MCF 10A (cell line): Measurements from ENCODE around the gene ADTRP. TPM values are rescaled to one million over a fixed set of nuclear protein-coding genes. Genes with fewer than 3 reads are reported as not detected.

Source experiments
- BruUV-seq: library from RNA; stranded (reverse); fragments of 400-500 nt; replicated peaks from 2 replicates; lab custom pipeline; 2021; lab: Mats Ljungman, UMichigan
- CTCF ChIA-PET: fragments of 300-600 bp; sonication (Branson Sonifier 250); formaldehyde crosslinking; extraction: SDS; loops from one replicate; lab custom pipeline; 2021; ENCODE audit warnings: antibody characterized with exemption, inconsistent platforms; lab: Yijun Ruan, JAX
- POLR2A ChIA-PET: fragments of 300-600, 350-650 bp; sonication (Branson Sonifier 250); formaldehyde crosslinking; extraction: SDS; loops from one replicate; lab custom pipeline; 2020; ENCODE audit warnings: antibody characterized with exemption, inconsistent platforms; lab: Yijun Ruan, JAX
- DNase-seq: peaks from one replicate; pipeline ENCODE4 v3.0.0-alpha.2; 2018; ENCODE audit not compliant: unreplicated experiment
- H3K27ac Mint-ChIP-seq: one replicate; pipeline ENCODE4 v1.8.0; 2022; ENCODE audit warnings: mild to moderate bottlenecking, low read depth, mixed read lengths; ENCODE audit not compliant: unreplicated experiment
- H3K27me3 Mint-ChIP-seq: one replicate; pipeline ENCODE4 v1.8.0; 2022; ENCODE audit warnings: mixed read lengths; ENCODE audit not compliant: insufficient read depth, unreplicated experiment
- H3K36me3 Mint-ChIP-seq: one replicate; pipeline ENCODE4 v1.8.0; 2022; ENCODE audit warnings: mild to moderate bottlenecking, moderate library complexity, mixed read lengths; ENCODE audit not compliant: insufficient read depth, unreplicated experiment
- H3K4me1 Mint-ChIP-seq: one replicate; pipeline ENCODE4 v1.8.0; 2022; ENCODE audit warnings: mixed read lengths; ENCODE audit not compliant: insufficient read depth, unreplicated experiment
- H3K4me3 Mint-ChIP-seq: one replicate; pipeline ENCODE4 v1.8.0; 2022; ENCODE audit warnings: mild to moderate bottlenecking, moderate library complexity, mixed read lengths; ENCODE audit not compliant: unreplicated experiment
- H3K9me3 Mint-ChIP-seq: one replicate; pipeline ENCODE4 v1.8.0; 2022; ENCODE audit warnings: mixed read lengths; ENCODE audit not compliant: unreplicated experiment
- CTCF ChIP-seq: fragments of 200-600 bp; IDR thresholded peaks from one replicate; pipeline ENCODE4 v1.8.0; 2022; ENCODE audit warnings: antibody characterized with exemption, mild to moderate bottlenecking; ENCODE audit not compliant: unreplicated experiment
- intact Hi-C: fragments of 100-400 bp; cut with micrococcal nuclease; formaldehyde crosslinking; loops from 2 replicates; pipeline ENCODE4 v1.14.1; 2022
- total RNA-seq: library from RNA; stranded (reverse); gene quantifications from 2 replicates; pipeline ENCODE4 v1.2.3, GENCODE V29; 2022

Gene ADTRP
- total RNA-seq, 1 experiment from 2014 or later: 14.8 TPM

- CTCF ChIA-PET: interaction anchor here (0.6 to 1.5 kb wide), 6 partner anchors 14 to 278 kb away, joined by 3 to 8 read pairs (median 4); no protein-coding TSS in a partner anchor
- TSS peak; percentile 75 for BruUV-seq
- DNase-seq: peak; percentile 61
- Mint-ChIP-seq H3K4me1 (peaks cover 53% of the 10 kb centered on the region), H3K36me3 (no peaks in the 10 kb centered on the region), H3K4me3 (peak overlapping the region; percentile 69), H3K9me3 (no peaks in the 10 kb centered on the region), H3K27ac (peak overlapping the region; percentile 96), H3K27me3 (no peaks in the 10 kb centered on the region)
- POLR2A ChIA-PET: interaction anchor here (0.6 to 10.4 kb wide), 34 partner anchors 9 to 1843 kb away, joined by 3 to 248 read pairs (median 5); partner anchors contain the start of genes EDN1, HIVEP1 and NOL7
- TF ChIP-seq CTCF: no peak
- intact Hi-C loops: loop anchor here (5.0 kb wide), 2 partner anchors 114 to 516 kb away; no protein-coding TSS in a partner anchor
Measured at GRCh38 chr6:11771473-11772048, 7.0 kb downstream of the ADTRP start.

DNA sequence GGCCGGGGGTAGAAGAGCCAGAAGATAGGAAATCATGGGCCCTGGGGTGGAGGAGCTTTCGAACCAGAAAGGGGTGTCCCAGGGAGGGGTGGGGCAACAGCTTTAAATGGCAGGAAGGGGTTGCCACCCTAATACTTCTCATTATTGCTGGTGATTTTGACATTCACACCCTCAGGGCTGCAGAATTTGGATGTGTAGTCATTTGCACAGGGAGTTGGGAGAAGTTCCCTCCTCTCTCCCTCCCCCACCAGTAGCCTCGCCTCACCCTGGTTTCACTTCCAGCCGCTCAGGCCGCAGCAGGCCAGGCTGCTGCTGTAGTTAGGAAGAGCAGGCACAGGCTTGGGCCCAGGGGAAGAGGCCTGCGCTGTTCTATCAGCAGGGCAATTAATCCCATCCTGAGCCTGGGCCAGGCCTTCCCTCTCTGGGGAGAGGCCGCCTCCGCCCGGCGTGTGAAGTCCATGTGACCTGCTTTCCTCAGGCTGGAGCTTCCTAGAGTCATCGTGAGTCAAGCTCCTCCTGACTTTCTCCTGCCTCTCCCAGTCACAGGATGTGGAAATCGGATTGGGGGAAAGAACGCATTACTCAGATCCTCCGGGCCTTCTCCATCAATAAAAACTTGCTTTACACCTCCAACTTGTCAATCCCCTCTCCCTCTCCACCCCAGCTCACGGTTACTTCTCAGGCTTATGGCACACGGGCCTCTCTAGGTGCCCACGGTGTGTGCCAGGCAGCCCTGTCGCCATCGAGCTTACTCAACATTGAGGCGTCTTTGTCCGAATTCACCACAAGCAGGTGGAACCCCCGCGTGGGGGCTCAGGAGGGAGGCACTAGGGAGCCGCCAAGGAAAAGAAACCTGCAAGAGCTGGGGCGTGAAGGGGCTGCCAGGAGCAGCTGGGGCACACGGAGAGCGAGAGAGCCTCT, 7.8 kb downstream of the ADTRP start:
- DNase-seq: peak; percentile 100
- no peaks in the 10 kb centered on the region for H3K9me3 Mint-ChIP-seq
- ChIA-PET POLR2A (interaction anchor here (0.6 to 10.4 kb wide), 42 partner anchors 9 to 1844 kb away, joined by 3 to 248 read pairs (median 4); partner anchors contain the start of genes ADTRP, EDN1, HIVEP1 and NOL7), CTCF (interaction anchor here (0.6 to 1.7 kb wide), 9 partner anchors 39 to 279 kb away, joined by 3 to 10 read pairs (median 4); no protein-coding TSS in a partner anchor)
- intact Hi-C loops: loop anchor here (1.0 to 5.0 kb wide), 6 partner anchors 39 to 516 kb away; no protein-coding TSS in a partner anchor
- no peaks in the 10 kb centered on the region for H3K27me3 Mint-ChIP-seq
- no peaks in the 10 kb centered on the region for H3K36me3 Mint-ChIP-seq
- BruUV-seq: no TSS peak
- TF ChIP-seq CTCF: no peak
- peak overlapping the region; percentile 96 for H3K27ac Mint-ChIP-seq
- peak overlapping the region; percentile 69 for H3K4me3 Mint-ChIP-seq
- peaks cover 61% of the 10 kb centered on the region for H3K4me1 Mint-ChIP-seq

DNA sequence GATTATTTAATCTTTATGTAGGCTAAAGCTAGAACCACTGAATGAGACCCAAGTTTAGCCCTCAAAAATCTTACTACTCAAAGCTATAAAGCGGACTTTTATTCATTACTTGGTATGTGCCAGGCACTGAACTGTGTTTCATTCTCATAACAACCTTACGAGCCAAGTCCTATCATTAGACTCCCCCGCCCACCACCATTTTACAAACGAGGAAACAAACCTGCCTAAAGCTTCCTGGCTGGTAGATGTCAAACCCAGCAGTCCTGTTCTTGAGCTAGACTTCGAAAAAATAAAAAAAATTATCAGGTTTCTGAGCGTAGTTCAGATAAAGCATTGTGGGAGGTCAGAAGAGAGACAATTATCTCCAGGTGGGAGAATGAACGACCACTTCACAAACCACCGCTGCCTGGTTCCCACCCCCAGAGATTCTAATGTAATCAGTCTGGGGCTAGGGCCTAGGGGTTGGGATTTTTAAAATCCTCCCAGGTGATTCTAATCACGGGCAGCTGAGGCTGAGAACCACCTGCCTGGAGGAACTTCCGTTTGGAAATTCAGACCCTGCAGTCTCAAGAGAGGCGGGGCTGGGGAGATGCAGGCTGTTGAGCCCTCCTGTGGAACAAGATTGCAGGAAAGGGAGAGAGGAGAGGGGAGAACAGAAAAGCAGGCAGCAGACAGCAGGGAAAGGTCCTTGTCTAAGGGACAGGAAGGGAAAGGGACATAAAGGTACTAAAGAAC, 8.6 kb downstream of the ADTRP start:
- TF ChIP-seq CTCF: no peak
- peak overlapping the region; percentile 96 for H3K27ac Mint-ChIP-seq
- BruUV-seq: TSS peak; percentile 50
- peak overlapping the region; percentile 69 for H3K4me3 Mint-ChIP-seq
- ChIA-PET POLR2A (interaction anchor here (0.6 to 10.4 kb wide), 35 partner anchors 9 to 1687 kb away, joined by 3 to 248 read pairs (median 5); partner anchors contain the start of genes ADTRP, EDN1 and HIVEP1), CTCF (interaction anchor here (0.7 to 1.7 kb wide), 9 partner anchors 18 to 277 kb away, joined by 3 to 10 read pairs (median 4); partner anchors contain the start of gene HIVEP1)
- no peaks in the 10 kb centered on the region for H3K36me3 Mint-ChIP-seq
- peaks cover 62% of the 10 kb centered on the region for H3K4me1 Mint-ChIP-seq
- no peaks in the 10 kb centered on the region for H3K9me3 Mint-ChIP-seq
- DNase-seq: peak; percentile 42
- no peaks in the 10 kb centered on the region for H3K27me3 Mint-ChIP-seq
- intact Hi-C loops: loop anchor here (1.0 to 5.0 kb wide), 6 partner anchors 40 to 517 kb away; no protein-coding TSS in a partner anchor
